ES-I3 (cell line): ENCODE results near the gene LYZ.

Experiments
- H3K36me3 ChIP-seq: 2 replicates; pipeline ENCODE4 v1.6.1; 2013; ENCODE audit warnings: mild to moderate bottlenecking, low read length, control low read depth, moderate library complexity; ENCODE audit not compliant: insufficient read depth
- H3K4me1 ChIP-seq: 2 replicates; pipeline ENCODE4 v1.6.1; 2013; ENCODE audit warnings: mild to moderate bottlenecking, control low read depth, low read length; ENCODE audit not compliant: insufficient read depth
- H3K9ac ChIP-seq: 2 replicates; pipeline ENCODE4 v1.6.1; 2013; ENCODE audit warnings: low read depth, mild to moderate bottlenecking, low read length, moderate library complexity
- H3K9me3 ChIP-seq: 2 replicates; pipeline ENCODE4 v1.6.1; 2013; ENCODE audit warnings: mild to moderate bottlenecking, low read length, moderate library complexity; ENCODE audit not compliant: control insufficient read depth, insufficient read depth

The LYZ gene

DNA sequence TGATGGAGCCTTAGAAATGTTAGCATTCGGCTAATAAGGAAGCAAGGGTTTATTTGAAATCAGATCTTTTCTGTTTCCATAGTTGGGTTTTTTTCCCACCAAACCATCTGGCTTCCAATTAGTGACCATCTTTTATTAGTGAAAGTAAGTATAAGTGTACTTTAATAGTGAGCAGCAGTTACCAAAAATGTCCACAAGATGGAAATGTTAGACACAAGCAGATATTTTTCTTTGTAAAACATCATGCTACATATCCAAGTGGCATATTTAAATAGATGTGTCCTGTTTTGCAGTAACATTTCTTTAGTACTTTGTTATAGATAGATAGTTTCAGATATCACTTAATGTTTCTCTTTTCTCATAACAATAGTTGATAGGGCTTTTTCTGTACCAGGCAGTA is 40.2 kb downstream of the LYZ start:
- peaks cover 4% of the 10 kb centered on the region; the same call in 1 of the 2 replicates for H3K36me3 ChIP-seq
- H3K4me1 ChIP-seq: no peaks in the 10 kb centered on the region
- H3K9me3 ChIP-seq: no peaks in the 10 kb centered on the region
- no peak overlapping the region for H3K9ac ChIP-seq

- no peak overlapping the region for H3K9ac ChIP-seq
- no peaks in the 10 kb centered on the region for H3K4me1 ChIP-seq
- peaks cover 4% of the 10 kb centered on the region; the same call in 1 of the 2 replicates for H3K36me3 ChIP-seq
- no peaks in the 10 kb centered on the region for H3K9me3 ChIP-seq
Observed at GRCh38 chr12:69389831-69390230, 41.6 kb downstream of the LYZ start.

- Histone ChIP-seq H3K9ac (no peak overlapping the region), H3K36me3 (peaks cover 4% of the 10 kb centered on the region; the same call in 1 of the 2 replicates), H3K4me1 (no peaks in the 10 kb centered on the region), H3K9me3 (peaks cover 7% of the 10 kb centered on the region)
Observed at GRCh38 chr12:69392179-69392928, 44.2 kb downstream of the LYZ start.

DNA sequence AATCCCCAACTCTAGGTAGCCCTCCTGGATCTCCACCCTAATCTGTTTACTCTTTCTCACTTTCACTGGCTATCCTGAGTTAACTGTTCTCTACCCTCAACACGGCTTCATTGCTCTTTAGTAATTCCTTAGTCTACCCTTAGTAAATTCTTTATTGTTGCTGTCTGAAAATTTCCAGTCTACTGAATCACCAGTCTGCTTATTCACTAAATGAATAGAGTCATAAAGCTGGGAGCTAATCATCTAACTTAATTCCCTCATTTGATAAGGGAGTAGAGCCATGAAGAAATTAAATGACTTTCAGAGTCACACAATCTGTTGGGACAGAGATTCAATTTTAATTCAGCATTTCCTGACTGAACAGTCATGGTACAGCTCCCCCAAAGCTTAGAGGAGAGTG is 47.9 kb downstream of the LYZ start:
- no peaks in the 10 kb centered on the region for H3K4me1 ChIP-seq
- H3K36me3 ChIP-seq: peaks cover 4% of the 10 kb centered on the region; the same call in 1 of the 2 replicates
- H3K9me3 ChIP-seq: peaks cover 7% of the 10 kb centered on the region
- no peak overlapping the region for H3K9ac ChIP-seq

DNA sequence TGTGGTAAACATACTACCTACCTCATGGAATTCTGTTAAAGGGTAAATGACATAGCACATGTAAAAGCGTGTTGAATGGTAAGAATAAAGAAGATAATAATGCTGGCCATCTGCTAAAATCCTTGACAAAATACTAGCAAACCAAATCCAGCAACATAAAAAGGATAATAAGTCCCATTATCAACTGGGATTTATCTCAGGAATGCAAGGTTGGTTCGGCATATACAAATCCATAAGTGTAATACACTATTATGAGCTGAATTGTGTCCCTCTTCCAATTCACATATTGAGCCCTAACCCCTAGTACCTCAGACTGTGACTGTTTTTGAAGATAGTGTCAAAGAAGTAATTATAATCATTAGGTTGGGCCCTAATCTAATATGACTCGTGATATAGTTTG is 48.8 kb downstream of the LYZ start:
- H3K36me3 ChIP-seq: no peaks in the 10 kb centered on the region; the same call in 1 of the 2 replicates
- no peaks in the 10 kb centered on the region for H3K4me1 ChIP-seq
- no peak overlapping the region for H3K9ac ChIP-seq
- peaks cover 7% of the 10 kb centered on the region for H3K9me3 ChIP-seq

- H3K9ac ChIP-seq: no peak overlapping the region
- H3K4me1 ChIP-seq: no peaks in the 10 kb centered on the region
- H3K36me3 ChIP-seq: no peaks in the 10 kb centered on the region; the same call in 1 of the 2 replicates
- peaks cover 7% of the 10 kb centered on the region for H3K9me3 ChIP-seq
Observed at GRCh38 chr12:69397978-69398377, 49.8 kb downstream of the LYZ start.

DNA sequence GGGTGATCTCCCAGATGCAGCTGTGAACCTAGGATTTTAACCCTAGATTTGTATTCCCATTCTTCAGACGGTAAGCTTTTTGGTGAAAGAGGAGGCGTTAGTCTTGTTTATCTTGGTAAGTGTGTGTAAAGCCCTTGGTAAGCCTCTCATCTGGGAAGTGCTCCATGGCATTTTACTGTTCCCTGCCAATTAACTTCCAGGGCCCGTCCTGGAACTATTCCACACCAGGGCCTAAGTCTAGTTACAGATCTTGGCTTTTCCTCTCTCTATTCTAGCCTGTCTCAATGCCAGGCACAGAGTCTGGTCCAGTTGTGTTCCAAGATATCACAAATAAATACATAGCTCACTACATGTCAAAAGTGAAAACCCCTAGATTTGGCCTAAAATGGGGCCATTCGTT is 53.8 kb downstream of the LYZ start:
- no peaks in the 10 kb centered on the region; the same call in 1 of the 2 replicates for H3K36me3 ChIP-seq
- H3K4me1 ChIP-seq: no peaks in the 10 kb centered on the region
- peaks cover 2% of the 10 kb centered on the region; the same call in 1 of the 2 replicates for H3K9me3 ChIP-seq
- H3K9ac ChIP-seq: no peak overlapping the region
